Nephron progenitor cell (in vitro differentiated cells): ENCODE data around the gene SPSB2.

Experiments used
- DNase-seq: peaks from one replicate; pipeline ENCODE4 v3.0.0; 2021
- H3K27ac Mint-ChIP-seq: 2 replicates; pipeline ENCODE4 v1.8.0; 2021; ENCODE audit warnings: mild to moderate bottlenecking, moderate library complexity, mixed read lengths
- H3K27me3 Mint-ChIP-seq: 2 replicates; pipeline ENCODE4 v1.8.0; 2021; ENCODE audit warnings: mild to moderate bottlenecking, low read depth, mixed read lengths; ENCODE audit not compliant: poor library complexity
- H3K36me3 Mint-ChIP-seq: 2 replicates; pipeline ENCODE4 v1.8.0; 2021; ENCODE audit warnings: low read depth, mixed read lengths
- H3K4me1 Mint-ChIP-seq: 2 replicates; pipeline ENCODE4 v1.8.0; 2021; ENCODE audit warnings: mixed read lengths
- H3K4me3 Mint-ChIP-seq: 2 replicates; pipeline ENCODE4 v1.8.0; 2021; ENCODE audit warnings: mild to moderate bottlenecking, moderate library complexity, mixed read lengths
- H3K9me3 Mint-ChIP-seq: 2 replicates; pipeline ENCODE4 v1.8.0; 2021; ENCODE audit warnings: mild to moderate bottlenecking, moderate library complexity, mixed read lengths
- CTCF ChIP-seq: fragments of 200-600 bp; sonication (generic); IDR thresholded peaks from 2 replicates; pipeline ENCODE4 v1.5.0; 2021; ENCODE audit warnings: antibody characterized with exemption

SPSB2 gene

GRCh38 chr12:6852651-6853354, 20.3 kb downstream of the SPSB2 start:
- Mint-ChIP-seq H3K4me1 (peaks cover 52% of the 10 kb centered on the region), H3K27ac (peak overlapping the region; percentile 93), H3K27me3 (peaks cover 3% of the 10 kb centered on the region), H3K9me3 (no peaks in the 10 kb centered on the region), H3K36me3 (peaks cover 44% of the 10 kb centered on the region), H3K4me3 (peak overlapping the region; percentile 94)
- TF ChIP-seq CTCF, result no peak
- DNase-seq, result peak; percentile 31

DNA sequence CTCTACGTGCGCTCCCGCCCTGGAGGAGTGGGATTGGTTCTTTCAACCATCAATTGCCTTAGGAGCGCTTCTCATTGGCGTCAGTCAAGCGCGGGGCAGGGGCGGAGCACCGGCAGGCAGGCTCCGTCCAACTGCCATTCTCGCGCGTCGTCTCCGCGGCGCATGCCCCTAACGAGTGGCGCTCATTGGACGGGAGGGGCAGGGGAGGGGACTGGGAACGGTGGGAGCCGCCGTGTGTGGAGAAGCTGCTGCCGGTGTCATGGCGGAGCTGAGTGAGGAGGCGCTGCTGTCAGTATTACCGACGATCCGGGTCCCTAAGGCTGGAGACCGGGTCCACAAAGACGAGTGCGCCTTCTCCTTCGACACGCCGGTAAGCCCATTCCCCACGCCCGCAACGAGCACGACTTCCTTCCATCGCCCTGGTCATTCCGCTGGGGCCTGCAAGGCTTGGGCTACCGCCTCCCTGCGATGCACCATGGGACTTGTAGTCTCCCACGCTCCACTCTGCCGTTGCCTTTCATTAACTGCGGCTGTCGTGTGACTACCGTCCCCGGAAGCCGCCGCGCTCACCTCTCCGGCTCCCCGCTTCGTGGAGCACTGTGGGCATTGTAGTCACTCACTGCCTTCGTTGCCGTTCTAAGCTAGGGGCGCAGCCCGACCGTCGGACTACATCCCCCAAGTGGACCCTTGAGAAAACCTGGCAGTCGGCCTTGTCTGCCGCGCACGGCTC, 21.0 kb downstream of the SPSB2 start, which contains the start of gene USP5:
Gene USP5 (plus strand): TSS at position 230 of the 730 bp plus-strand sequence. CDS start 30 bp downstream, at position 260.
- Mint-ChIP-seq H3K4me1 (peaks cover 52% of the 10 kb centered on the region), H3K27ac (peak within 1 kb of the TSS; percentile 99), H3K27me3 (peaks cover 6% of the 10 kb centered on the region), H3K4me3 (peak within 1 kb of the TSS; percentile 94), H3K9me3 (no peaks in the 10 kb centered on the region), H3K36me3 (peaks cover 44% of the 10 kb centered on the region)
- TF ChIP-seq CTCF, result no peak
- peak; percentile 96 for DNase-seq

DNA sequence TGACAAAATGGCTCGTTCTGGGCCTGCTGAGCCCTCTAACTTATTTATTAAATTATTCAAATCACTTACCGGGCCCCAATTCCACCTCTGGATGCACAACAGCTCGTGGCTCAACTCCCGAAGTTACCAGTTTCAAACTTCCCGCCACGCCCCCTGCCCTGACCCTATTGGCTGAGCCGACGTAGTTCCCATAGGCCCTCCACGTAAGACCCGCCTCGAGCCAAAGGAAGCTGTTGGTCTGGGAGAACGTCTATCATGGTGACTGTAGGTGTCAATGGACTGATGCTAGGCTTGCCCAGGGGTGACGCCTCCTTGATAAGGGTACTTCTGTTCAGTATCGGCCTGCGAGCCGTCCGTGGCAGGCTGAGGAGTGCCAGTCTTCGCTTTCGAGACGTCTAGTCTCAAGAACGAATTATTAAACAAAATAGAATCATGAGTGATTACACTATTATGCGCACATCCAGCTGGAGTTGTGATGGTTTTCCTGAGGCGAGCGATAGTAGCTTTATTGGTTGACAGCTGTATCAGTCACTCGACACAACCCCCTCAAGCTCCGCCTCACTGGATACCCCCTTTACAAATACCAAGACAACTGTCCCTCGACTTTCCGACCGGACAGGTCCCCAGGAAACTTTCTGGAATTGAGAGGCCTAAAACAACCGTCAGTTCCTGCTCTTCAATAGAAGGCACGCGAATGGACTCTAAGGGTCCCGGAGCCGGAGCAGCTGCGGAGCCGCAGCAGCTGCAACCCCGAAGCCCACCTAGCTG, 21.8 kb downstream of the SPSB2 start, which contains the start of gene CDCA3:
Gene CDCA3 (minus strand): TSS at position 134 of the 768 bp plus-strand sequence. CDS start 334 bp downstream, outside the sequence.
- peaks cover 3% of the 10 kb centered on the region for H3K27me3 Mint-ChIP-seq
- peak; percentile 95 for DNase-seq
- H3K9me3 Mint-ChIP-seq, result no peaks in the 10 kb centered on the region
- peaks cover 44% of the 10 kb centered on the region for H3K36me3 Mint-ChIP-seq
- H3K4me1 Mint-ChIP-seq, result peaks cover 52% of the 10 kb centered on the region
- TF ChIP-seq CTCF, result no peak
- H3K4me3 Mint-ChIP-seq, result peak within 1 kb of the TSS; percentile 94
- peak within 1 kb of the TSS; percentile 99 for H3K27ac Mint-ChIP-seq

DNA sequence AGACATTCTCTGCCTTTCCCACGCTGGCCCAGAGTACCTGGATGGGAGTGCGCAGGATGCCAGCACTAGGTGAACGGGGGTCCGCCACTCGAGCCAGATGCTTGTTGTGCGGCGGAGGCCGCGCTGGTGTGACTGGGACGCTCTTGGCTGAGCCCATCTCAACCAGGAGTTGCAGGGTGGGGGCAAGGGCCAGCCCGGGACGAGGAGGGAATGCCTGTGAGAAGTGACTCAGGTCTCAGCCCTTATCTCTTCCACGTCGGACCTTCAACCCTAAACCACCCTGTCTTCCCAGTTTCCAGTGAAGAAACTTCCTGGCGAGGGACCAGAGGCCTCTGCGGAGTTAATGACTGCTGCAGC, 22.3 kb downstream of the SPSB2 start:
- no peaks in the 10 kb centered on the region for H3K9me3 Mint-ChIP-seq
- no peak for DNase-seq
- peaks cover 52% of the 10 kb centered on the region for H3K4me1 Mint-ChIP-seq
- peak overlapping the region; percentile 94 for H3K4me3 Mint-ChIP-seq
- no peak overlapping the region for H3K27ac Mint-ChIP-seq
- peaks cover 3% of the 10 kb centered on the region for H3K27me3 Mint-ChIP-seq
- TF ChIP-seq CTCF, result no peak
- H3K36me3 Mint-ChIP-seq, result peaks cover 46% of the 10 kb centered on the region

GRCh38 chr12:6849976-6850560, 23.0 kb downstream of the SPSB2 start:
- Mint-ChIP-seq H3K4me3 (peak overlapping the region; percentile 94), H3K36me3 (peaks cover 46% of the 10 kb centered on the region), H3K9me3 (no peaks in the 10 kb centered on the region), H3K27me3 (peaks cover 3% of the 10 kb centered on the region), H3K27ac (no peak overlapping the region), H3K4me1 (peaks cover 52% of the 10 kb centered on the region)
- no peak for TF ChIP-seq CTCF
- no peak for DNase-seq
